HG03521 (cell line): ENCODE data around the gene SMIM14.
A peak's percentile ranks its signal among the peaks of the same experiment; 100 is the strongest.
"Not testable (repeated sequence)": the region's sequence is repeated elsewhere in the genome, so short reads cannot be mapped to it uniquely, and the experiment has no call there.

Source experiments
- ATAC-seq: cut with Tn5 transposase; IDR thresholded peaks from one replicate; pipeline ENCODE4 v1.9.1; 2021; ENCODE audit warnings: mild to moderate bottlenecking, moderate library complexity; ENCODE audit not compliant: unreplicated experiment

The SMIM14 gene

DNA sequence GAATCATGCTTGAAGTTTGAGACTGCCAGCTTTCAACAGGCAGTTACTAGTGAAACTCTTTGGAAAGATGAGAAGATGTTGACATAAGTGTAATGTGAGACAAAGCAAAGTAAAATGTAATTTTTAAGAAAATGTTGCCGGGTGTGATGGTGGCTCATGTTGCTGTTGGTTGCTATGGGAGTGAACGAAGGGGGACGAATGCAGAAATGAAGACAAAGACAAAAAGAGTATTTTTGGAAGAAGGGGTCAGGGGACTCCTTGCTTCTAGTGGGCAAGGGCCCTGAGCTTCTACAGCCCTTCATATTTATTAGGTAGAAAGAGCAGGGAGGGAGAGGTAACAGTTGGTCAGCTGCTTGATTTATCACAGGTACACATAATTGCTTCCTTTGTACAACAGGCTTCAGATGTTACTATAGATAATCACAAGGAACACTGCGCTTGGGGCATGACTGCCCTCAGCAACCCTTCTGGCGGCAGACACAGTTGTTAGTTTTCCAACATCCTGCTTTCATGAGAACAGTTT is 99.5 kb downstream of the SMIM14 start:
- ATAC-seq = no peak

DNA sequence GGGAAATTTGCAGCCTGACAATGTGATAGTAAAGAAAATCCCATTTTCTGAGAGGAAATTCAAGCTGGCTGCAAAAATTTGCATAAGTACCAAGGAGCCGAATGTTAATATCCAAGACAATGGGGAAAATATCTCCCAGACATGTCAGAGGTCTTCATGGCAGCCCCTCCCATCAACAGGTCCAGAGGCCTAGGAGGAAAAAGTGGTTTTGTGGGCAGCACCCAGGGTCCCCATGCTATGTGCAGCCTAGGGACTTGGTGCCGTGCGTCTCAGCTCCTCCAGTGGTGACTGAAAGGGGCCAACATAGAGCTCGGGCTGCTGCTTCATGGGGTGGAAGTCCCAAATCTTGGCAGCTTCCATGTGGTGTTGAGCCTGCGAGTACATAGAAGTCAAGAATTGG is 105.1 kb downstream of the SMIM14 start:
- ATAC-seq = no peak

DNA sequence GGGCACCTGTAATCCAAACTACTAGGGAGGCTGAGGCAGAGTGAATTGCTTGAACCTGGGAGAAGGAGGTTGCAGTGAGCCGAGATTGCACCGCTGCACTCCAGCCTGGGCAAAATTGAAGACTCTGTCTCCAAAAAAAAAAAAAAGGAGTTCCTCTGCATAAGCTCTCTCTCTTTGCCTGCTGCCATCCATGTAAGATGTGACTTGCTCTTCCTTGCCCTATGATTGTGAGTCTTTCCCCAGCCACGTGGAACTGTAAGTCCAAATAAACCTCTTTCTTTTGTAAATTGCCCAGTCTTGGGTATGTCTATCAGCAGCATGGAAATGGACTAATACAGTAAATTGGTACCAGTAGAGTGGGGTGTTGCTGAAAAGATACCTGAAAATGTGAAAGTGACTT is 106.4 kb downstream of the SMIM14 start:
- ATAC-seq = not testable (repeated sequence)

DNA sequence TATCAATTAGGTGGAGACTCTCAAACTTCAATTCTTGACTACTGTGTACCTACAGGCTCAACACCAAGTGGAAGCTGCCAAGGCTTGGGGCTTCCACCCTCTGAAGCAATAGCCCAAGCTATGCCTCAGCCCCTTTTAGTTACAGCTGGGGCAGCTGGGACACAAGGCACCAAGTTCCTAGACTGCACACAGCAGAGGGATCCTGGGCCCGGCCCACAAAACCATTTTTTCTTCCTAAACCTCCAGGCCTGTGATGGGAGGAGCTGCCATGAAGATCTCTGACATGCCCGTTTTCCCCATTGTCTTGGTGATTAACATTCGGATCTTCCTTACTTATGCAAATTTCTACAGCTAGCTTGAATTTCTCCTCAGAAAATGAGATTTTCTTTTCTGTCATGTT is 108.0 kb downstream of the SMIM14 start:
- ATAC-seq = no peak

DNA sequence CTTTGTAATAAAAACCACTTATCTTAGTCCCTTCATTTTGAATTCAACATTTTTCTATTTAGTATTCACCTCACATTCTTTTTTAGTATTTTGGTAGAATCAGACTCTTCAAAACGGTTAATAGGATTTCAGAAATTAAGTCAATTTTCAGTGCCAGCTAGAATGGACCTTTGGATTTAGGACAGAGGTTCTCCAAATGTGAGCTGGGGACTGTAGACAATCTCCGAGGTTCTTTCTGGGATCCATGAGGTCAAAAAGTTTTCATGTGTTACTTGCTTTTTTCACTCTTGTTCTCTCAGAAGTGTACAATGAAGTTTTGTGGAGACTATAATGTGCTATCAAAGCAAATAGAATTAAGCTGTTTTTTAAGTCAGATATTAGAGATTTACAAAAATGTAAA is 109.1 kb downstream of the SMIM14 start:
- no peak for ATAC-seq

DNA sequence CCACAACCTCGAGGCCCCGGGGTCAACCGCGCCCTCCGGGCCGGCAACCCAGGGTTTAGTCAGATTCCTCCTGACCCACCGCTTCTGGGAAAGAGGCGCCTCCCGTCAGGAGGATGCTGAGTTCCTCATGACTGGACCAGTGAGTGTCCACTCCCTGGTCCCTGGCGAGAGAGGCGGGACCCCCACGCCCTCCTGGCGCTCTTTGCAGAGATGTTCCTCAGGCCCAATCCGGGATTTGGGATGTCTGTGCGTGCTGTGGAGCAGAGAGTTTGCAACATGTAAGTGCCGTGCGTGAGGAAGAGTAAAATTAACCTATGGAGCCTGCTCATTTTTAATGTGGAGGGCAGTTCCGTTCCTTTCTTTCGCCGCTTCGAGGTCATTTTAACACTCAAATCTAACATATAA is 110.6 kb downstream of the SMIM14 start:
- no peak for ATAC-seq

DNA sequence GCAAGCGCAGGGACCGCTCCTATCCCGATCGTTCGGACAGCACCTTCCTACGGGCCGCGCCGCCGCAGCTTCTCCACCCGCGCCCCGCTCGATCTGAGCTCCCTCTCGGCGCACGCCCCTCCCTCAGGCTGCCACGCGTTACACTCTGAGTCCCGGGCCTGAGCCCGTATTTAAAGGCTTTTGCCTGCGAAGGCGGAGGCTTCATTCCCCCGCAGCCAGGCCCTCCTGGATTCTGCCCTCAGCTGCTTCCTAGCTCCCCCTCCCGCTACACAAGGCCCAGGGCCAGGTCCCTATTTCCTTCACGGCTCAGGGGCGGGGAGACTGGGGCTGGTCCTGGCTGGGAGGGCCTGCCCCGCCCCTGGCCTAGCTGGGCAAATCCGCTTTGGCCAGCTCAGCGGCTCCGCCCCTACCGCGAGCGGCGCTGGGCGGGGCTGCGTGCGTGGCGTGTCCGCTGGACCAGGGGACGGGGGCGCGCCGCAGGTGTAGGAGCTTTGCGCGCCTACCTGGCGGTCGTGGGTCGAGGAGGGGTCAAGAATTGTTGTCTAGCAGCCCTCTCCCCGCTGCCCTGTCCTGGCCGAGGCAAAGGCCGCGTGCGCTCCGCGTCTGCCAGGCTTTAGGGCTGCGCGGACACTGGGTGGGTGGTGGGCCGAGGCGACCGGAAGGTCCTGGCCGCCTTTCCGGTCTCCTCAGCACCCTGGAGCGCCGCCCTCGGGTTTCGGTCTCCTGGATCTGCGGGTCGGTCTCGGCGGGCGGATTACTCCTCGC is 111.2 kb downstream of the SMIM14 start, which contains the start of gene UGDH:
TSS of gene UGDH (minus strand) at position 144 of the 765 bp plus-strand sequence. CDS start 5,927 bp downstream, outside the sequence.
- peak; percentile 97 for ATAC-seq

DNA sequence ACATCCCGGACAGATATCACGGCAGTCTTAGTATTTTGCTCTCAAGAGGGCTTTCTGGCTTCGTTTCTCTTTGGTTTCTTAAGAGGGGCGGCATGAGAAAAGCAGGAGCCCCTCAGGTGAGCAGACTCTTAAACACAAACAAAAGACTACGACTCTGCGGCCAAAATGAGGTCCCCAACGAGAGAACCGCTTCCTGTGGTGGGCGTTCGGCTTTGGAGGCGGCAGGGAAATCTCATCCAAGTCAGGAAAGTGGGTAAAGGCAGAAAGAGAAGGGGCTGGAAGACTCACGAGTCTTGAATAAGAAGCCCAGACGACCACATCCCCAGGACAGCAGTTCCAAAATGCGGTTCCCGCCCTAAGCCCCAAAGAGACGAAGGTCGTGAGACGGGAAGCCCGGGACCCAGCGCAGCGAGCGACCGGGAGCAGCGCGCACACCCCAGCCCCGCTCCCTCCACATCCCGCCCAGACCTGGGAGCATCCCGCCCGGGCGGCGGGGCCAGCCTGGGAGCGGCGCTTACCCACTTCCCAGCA is 111.8 kb downstream of the SMIM14 start:
- ATAC-seq = no peak

DNA sequence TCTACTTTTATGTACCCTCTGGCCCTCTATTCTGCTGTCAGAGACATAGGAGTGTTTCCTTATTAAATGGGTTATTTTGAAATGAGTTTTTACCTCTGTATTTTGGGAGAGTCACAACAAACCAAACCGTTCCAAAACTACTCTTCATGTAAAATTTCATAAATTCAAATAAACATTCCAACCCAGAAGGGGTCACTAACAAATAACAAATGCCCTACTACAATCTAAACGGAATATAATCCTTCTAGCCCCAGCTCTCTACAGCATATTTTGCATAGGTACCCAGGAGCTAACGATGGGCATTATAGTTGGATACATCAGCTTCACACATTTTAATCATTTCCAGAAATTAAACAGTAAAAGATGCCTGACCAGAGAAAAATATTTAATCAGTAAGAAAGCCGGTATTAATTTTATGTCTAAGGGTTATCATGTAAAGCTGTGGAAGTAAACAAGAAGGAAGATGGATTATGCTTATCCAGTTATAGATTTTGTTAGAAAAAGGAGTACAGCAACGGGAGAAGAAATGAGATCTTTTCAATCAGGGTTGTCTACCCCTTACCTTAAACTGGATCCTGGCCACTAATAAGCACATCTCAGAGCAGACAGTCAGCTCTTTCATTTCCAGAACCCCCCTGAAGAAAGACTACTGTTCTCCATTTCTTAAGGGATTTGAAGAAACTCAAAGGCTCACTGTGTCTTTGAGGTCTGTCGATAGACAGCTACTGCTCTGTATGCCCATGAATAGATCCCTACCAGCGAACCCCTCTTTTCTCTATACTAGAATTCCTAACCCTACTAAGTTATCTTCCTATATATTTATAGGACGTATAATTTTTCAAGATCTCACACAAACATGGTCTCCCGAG is 112.6 kb downstream of the SMIM14 start:
- ATAC-seq = no peak

DNA sequence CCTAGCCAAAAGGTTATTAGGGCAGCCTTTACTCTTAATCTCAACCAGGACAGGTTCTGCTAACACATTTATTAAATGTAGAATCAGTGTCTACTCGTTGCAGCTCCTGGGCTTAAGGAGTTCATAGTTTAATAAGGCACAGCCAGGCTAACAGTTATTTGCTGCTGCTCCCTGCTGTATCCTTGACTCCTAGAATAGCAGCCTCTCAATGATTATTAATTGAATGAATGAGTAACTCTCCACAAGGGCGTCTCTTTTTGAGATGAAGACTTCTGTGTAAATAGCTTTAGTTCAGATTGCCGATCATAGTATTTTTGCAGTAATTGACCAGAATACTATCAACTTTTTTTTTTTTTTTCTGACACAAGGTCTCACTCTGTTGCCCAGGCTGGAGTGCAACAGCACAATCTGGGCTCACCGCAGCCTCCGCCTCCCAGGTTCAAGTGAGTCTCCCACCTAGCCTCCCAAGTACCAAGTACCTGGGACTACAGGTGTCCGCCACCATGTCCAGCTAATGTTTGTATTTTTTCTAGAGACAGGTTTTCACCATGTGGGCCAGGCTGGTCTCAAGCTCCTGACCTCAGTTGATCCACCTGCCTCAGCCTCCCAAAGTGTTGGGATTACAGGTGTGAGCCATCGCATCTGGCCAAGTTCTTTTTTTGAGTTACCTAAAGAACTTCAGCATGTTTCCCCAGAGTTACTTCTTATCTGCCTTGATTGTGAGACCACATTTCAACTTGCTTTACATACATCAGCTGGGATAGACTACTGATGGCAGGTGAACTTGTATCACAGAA is 114.3 kb downstream of the SMIM14 start:
- ATAC-seq = no peak

DNA sequence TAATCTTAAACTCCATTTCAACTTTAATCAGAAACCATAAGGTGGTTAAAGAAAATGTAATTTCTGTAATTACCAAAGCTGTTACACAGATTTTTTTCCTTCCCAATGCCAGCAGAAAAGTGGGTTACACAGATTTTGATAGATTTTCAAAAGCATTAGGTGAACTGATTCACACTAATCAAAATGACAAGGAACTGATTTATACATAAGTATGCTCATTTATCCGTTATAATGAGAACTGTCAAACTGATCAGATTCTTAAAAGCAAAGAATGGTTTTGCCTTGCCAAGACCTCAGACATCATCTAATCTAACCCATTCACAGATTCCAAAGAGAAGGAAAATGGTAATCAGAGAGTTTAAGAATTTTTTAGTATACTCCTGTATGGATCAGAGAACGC is 116.6 kb downstream of the SMIM14 start:
- ATAC-seq = no peak

DNA sequence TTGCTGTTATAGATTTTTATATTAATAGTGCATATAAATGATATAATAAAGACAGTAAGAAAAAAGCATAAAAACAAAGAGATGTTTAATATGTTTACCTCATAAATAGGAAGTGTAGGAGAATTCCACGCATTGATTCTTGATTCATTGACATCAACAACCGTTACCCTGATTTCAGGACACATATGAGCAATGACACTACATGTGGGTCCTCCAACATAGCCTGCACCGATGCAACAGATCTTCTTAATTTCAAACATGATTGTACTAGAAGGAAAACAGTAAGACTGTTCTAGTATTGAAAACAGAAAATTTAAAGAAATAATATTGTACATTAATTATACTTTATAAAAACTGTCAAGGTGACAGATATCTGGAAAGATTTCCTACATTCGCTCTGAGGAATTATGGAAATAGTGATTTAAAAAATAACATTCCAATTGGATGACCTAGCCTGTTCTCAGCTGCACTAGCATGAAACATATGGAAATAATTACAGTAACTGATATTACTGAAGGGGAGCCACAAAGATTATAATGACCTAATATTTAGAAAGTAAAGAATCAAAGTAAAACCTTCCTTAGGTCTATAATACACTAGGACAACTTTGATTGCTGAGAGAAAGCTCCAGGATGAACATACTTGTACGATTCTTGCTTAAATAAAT is 117.3 kb downstream of the SMIM14 start:
- ATAC-seq = no peak

DNA sequence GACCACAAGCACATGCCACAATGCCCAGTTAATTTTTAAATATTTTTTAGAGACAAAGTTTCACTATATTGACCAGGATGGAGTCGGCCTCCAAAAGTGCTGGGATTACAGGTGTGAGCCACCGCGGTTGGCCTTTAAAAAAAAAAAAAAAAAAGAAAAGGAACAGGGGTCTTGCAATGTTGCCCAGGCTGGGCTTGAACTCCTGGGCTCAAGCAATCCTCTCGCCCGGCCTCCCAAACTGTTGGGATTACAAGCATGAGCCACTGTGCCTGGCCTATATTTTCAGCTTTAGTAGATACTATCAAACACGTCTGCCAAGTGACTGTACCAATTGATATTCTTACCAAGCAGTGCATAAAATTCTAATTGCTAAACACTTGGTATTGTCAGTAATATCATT is 120.2 kb downstream of the SMIM14 start:
- ATAC-seq = no peak

DNA sequence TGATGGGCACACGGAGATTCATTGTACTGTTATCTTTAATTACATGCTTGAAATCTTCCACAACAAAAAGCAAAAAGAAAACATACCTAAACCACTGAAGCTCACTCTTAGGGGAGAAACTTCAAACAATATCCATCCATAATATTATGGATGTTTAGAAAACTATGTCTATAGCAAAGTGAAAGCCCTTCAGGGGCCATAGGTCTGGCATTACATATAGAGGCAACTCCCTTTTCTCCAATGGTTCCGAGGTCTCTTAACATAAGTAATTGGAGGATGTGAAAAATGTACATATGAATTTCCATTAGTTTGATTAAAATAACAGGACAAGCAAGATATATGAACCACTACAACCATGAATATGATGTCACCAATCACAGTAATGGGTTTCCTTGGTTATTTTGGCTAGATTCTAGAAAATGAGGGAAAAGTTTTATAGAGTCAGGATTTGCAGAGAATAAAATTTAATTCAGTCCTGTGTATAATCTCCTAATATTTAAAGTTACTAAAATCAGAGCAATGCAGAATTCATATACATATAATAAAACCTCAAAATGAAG is 122.2 kb downstream of the SMIM14 start:
- ATAC-seq = no peak

DNA sequence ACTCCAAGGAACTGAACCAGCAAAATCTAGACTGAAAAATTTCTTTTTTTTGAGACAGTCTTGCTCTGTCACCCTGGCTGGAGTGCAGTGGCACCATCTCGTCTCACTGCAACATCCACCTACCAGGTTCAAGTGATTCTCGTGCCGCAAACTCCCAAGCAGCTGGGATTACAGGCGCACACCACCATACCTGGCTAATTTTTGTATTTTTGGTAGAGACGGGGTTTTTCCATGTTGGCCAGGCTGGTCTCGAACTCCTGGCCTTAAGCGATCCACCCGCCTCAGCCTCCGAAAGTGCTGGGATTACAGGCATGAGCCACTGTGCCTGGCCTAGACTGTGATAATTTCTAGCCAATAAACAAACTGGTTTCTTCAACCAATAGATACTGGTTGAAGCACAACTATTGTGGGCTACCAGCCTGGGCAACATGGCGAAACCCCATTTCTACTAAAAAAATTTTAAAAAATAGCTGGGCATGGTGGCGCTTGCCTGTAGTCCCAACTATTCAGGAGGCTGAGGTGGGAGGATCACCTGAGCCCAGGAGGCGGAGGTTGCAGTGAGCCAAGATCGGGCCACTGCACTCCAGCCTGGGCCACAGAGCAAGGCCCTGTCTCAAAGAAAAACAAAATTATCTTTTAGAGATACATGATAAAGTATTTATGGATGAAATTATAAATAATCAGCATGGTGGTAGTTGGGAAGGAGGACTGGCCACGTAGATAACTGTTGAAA is 122.8 kb downstream of the SMIM14 start:
- not testable (repeated sequence) for ATAC-seq

DNA sequence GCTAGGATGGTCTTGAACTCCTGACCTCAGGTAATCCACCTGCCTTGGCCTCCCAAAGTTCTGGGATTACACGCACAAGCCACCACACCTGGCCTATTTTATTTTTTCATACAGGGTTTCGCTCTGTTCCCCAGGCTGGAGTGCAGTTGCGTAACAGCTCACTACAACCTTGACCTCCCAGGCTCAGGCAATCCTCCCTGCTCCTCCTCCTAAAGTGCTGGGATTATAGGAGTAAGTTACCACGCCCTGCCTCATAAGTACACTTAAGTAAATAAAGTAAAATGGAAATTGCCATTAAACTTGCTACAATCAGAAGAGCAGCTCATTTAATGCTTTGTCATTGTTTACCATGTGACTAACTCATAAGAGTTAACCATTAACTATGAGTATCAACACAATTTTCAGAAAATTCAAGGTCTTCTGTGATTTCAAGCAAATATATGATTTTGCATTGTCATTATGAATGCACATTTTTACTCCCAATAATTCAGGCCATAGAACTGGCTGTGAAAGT is 123.7 kb downstream of the SMIM14 start:
- ATAC-seq = no peak

DNA sequence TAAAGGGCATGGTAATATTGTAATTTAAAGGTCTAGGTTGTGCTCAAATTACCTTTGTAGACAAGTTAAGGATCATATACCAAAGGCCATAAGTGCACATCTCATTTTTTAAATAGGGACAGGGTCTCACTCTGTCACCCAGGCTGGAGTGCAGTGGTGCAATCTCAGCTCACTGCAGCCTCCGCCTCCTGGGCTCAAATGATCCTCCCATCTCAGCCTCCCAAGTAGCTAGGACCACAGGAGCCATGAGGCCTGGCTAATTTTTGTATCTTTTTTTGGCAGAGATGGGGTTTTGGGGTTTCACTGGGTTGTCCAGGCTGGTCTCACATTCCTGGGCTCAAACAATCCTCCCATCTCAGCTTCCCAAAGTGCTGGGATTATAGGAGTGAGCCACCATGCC is 124.4 kb downstream of the SMIM14 start:
- not testable (repeated sequence) for ATAC-seq

DNA sequence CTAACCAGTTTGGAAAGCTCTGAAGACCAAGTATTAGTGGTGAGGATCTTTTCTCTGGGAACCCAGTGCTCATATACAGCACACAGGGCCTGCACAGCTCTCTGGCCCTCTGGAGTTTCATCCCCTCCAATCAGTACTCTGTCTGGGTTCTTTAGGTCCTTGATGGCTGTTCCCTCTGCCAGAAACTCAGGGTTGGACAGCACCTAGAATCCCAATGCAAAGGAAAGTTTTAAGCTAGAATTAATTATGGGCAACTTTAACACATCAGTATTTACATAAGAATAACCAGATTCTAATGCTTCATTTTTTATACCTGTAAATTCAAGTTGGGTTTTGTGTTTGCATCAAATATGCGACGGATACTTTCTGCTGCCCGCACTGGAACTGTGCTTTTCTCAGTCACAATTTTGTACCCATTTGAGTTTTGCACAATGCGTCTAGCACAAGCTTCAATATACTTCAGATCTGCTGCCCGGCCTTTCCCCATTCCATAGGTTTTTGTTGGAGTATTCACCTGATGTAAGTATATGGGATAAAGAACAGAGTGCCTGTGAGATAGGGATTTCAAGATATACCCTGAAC is 128.2 kb downstream of the SMIM14 start:
- ATAC-seq = no peak

DNA sequence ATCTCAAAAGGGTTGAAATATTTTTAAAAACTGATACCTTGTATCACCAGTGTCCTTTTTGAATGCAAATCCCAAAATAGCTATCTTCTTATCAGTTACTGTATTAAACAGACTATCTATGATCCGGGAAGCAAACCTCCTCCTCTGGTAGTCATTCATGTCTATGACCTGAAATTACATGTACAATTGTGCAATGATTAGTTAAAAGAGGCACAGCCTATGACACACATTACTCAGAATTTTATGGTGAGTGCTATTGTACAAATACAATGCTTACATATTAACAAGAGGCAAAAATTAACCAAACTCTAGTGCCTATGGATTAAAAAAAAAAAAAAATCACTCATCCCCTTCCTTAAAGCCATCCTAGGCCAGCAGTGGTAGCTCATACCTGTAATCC is 133.1 kb downstream of the SMIM14 start:
- ATAC-seq = no peak
